Umbilical cord (tissue), 2 donors: ENCODE measurements around the gene DACT2. TPM values are rescaled to one million over a fixed set of nuclear protein-coding genes. Genes with fewer than 3 reads are reported as not detected.
"Not testable (repeated sequence)": the region's sequence is repeated elsewhere in the genome, so short reads cannot be mapped to it uniquely, and the experiment has no call there.

ENCODE experiments used
- DNase-seq: peaks from one replicate; pipeline ENCODE4 v3.0.0-alpha.2; 2015; ENCODE audit warnings: low spot score
- total RNA-seq: library from RNA; depleted of rRNA; stranded (reverse); fragments of >200 nt; gene quantifications from one replicate; pipeline ENCODE4 v1.2.3, GENCODE V29; 2014; ENCODE audit warnings: low replicate concordance; ENCODE audit not compliant: insufficient read depth

DACT2 gene
- total RNA-seq, 1 donor from 2014 or later: 8.7 TPM

- no peak for DNase-seq
Observed at GRCh38 chr6:168281826-168282225, 37.8 kb downstream of the DACT2 start.

- DNase-seq: not testable (repeated sequence)
Observed at GRCh38 chr6:168281314-168281713, 38.3 kb downstream of the DACT2 start.

DNA sequence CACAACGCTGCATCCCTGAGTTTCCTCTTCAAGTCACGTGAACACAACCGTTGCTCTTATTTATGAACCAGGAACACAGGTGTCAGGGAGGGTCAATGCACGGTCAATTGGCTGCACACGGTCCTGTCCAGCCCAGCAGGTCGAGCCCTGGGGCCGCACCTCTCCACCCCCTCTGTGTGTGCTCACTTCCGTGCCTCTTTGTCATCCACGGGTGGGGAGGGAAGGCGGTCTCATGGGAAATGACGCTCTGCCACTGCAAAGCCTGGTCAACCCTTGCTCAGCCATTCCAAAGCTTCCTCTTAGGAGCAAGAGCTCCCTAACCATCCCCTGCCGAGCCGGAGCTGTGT lies 38.7 kb downstream of the DACT2 start:
- no peak for DNase-seq

- DNase-seq: no peak
Observed at GRCh38 chr6:168280020-168280898, 39.3 kb downstream of the DACT2 start.

GRCh38 chr6:168279403-168279935 lies 40.1 kb downstream of the DACT2 start:
- no peak for DNase-seq

GRCh38 chr6:168278904-168279303 lies 40.7 kb downstream of the DACT2 start:
- no peak for DNase-seq

- DNase-seq: no peak
Observed at GRCh38 chr6:168277274-168277669, 42.3 kb downstream of the DACT2 start.

- DNase-seq: no peak
Observed at GRCh38 chr6:168276576-168277273, 42.9 kb downstream of the DACT2 start.

GRCh38 chr6:168275168-168275567 lies 44.4 kb downstream of the DACT2 start:
- no peak for DNase-seq

GRCh38 chr6:168274037-168274952 lies 45.3 kb downstream of the DACT2 start:
- no peak for DNase-seq

DNA sequence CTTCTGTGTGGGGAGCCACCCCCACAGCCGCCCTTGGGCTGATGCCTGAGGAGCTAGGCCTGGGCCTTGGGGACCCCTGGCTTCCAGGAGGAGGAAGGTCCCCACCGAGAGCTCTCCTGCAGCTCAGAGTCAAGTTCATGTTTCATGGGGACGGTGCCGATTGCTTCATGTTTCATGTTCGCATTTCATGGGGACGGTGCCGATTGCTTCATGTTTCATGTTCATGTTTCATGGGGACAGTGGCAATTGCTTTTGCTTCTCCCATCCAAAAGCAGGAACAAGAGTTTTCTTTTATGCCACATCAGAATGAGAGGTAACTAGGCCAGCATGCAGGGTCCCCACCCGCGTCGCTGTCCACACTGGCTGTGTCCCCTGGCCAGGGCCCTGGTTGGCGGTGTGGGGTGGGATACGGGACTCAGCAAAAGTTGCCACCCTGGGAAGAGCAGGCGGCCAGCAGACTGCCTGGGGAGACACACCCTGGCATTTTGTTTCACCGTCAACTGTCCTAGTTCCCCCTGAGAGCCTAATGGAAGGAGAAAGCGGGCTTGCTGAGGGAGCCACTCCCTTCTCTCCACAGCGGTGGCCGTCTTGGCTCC lies 46.0 kb downstream of the DACT2 start:
- DNase-seq: no peak

GRCh38 chr6:168272415-168273325 lies 46.9 kb downstream of the DACT2 start:
- peak; percentile 67 for DNase-seq

DNA sequence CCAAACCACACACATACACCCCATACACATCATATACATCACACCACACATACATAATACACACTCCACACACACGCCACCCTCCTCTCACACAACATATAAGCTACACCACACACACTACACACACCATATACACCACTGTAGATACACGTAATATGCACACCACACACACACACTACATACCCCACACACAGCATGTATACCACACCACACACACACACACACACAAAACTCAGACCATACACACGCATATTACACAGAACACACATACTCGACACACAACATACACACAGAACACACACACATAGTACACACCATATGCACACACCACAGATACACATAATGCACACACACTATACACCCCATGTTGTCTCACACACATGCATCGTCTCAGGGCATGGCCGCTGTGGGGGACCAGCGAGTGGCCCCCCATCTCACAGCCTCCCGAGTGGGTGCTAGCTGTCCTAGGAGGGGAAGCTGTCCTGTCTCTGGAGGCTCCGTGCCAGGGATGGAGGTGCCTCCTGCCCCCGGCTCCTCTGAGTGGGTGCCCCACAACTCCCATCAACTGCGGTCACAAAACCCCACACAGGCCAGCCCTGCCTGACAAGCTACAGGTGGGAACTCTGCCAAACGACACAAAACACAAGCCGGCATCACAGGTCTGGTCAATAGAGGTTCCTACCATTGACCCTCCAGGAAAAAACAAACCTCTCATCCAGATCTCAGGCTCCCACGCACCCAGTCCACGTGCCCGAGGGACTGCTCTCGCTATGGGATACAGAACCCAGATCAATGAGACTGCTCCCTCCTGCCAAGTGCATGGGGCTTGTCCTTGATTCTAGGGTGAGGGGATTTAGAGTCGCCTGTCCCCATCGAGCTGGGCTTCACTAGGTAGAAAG lies 49.1 kb downstream of the DACT2 start:
- no peak for DNase-seq

- no peak for DNase-seq
Observed at GRCh38 chr6:168269455-168270243, 49.9 kb downstream of the DACT2 start.

- no peak for DNase-seq
Observed at GRCh38 chr6:168268755-168269154, 50.8 kb downstream of the DACT2 start.

DNA sequence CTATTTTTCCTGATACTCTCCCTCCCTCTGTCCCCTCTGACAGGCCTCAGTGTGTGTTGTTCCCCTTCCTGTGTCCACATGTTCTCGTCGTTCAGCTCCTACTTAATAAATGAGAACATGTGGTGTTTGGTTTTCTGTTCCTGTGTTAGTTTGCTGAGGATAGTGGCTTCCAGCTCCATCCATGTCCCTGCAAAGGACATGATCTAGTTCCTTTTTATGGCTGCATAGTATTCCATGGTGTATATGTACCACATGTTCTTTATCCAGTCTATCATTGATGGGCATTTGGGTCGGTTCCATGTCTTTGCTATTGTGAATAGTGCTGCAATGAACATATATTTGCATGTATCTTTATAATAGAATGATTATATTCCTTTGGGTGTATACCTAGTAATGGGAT lies 51.8 kb downstream of the DACT2 start:
- DNase-seq: not testable (repeated sequence)

DNA sequence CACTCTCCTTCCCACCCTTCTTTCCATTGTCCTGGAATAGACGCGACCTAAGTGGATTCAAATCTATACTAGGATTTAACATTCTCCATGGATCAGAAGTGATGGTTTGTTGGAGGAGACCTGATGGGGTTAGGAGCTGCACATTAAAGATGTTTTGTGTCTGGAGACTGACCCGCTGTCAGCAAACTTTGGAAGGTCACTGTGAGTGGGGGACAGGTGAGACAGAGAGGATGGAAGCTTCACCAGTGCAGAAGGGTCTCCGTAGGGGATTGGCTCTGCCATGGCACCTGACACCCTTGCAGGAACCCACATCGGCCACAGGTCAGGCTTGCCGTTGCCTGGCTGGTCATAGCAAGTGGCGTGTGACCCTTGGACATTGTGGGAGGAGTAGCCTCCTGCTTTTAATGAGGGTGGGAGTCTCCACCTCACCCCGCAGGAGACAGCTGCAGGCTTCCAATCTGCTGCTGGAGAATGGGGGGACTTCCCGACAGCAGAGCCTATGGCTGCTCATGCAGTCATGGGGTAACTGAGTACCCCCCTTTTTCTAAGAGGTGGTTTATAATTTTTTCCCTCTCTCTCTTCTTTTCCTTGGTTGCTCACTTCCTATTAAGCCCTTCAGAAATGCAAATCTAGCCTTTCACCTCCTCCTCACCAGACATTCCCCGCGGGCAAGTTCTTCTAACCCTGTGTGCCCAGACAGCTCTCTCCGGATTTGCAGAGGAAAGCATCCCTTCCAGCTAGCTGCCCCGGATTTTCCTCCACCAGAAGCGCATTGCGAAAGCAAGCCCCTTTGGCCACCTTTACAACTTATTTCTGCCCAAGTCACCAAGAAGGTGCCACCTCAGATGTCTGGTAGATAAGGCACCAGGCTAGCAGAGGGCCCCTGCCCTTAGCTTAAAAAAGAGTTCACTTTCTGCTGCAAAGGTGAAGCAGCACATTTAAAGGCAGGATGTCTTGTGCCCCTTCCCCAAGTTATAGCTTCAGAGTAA lies 53.5 kb downstream of the DACT2 start:
- no peak for DNase-seq
